Activated T-cell treated with anti-CD3 and anti-CD28 coated beads, Interleukin-2, amount 50 U/mL, for 24 hours (primary cell): ENCODE measurements around the gene ENKD1.

Experiments
- DNase-seq: peaks from one replicate; pipeline ENCODE4 v3.0.0-alpha.2; 2020
- H3K27ac Mint-ChIP-seq: 2 replicates; pipeline ENCODE4 v1.8.0; 2020; ENCODE audit warnings: mild to moderate bottlenecking, mixed read lengths
- H3K27me3 Mint-ChIP-seq: 2 replicates; pipeline ENCODE4 v1.8.0; 2020; ENCODE audit warnings: mixed read lengths
- H3K36me3 Mint-ChIP-seq: 2 replicates; pipeline ENCODE4 v1.8.0; 2020; ENCODE audit warnings: low read depth, mixed read lengths
- H3K4me1 Mint-ChIP-seq: 2 replicates; pipeline ENCODE4 v1.8.0; 2020; ENCODE audit warnings: low read depth, mixed read lengths
- H3K4me3 Mint-ChIP-seq: 2 replicates; pipeline ENCODE4 v1.8.0; 2020; ENCODE audit warnings: mild to moderate bottlenecking, moderate library complexity, mixed read lengths
- H3K9me3 Mint-ChIP-seq: 2 replicates; pipeline ENCODE4 v1.8.0; 2020; ENCODE audit warnings: mixed read lengths

ENKD1 gene

GRCh38 chr16:67662653-67663010, 3.9 kb downstream of the ENKD1 start:
- Mint-ChIP-seq H3K9me3 (no peaks in the 10 kb centered on the region), H3K4me3 (no peak overlapping the region), H3K27me3 (no peaks in the 10 kb centered on the region), H3K36me3 (peaks cover 47% of the 10 kb centered on the region), H3K4me1 (peaks cover 41% of the 10 kb centered on the region), H3K27ac (no peak overlapping the region)
- DNase-seq, result no peak

GRCh38 chr16:67661886-67662652, 4.5 kb downstream of the ENKD1 start:
- Mint-ChIP-seq H3K27ac (no peak overlapping the region), H3K36me3 (peaks cover 53% of the 10 kb centered on the region), H3K27me3 (no peaks in the 10 kb centered on the region), H3K4me3 (peak overlapping the region; percentile 92), H3K4me1 (peaks cover 37% of the 10 kb centered on the region), H3K9me3 (no peaks in the 10 kb centered on the region)
- no peak for DNase-seq

DNA sequence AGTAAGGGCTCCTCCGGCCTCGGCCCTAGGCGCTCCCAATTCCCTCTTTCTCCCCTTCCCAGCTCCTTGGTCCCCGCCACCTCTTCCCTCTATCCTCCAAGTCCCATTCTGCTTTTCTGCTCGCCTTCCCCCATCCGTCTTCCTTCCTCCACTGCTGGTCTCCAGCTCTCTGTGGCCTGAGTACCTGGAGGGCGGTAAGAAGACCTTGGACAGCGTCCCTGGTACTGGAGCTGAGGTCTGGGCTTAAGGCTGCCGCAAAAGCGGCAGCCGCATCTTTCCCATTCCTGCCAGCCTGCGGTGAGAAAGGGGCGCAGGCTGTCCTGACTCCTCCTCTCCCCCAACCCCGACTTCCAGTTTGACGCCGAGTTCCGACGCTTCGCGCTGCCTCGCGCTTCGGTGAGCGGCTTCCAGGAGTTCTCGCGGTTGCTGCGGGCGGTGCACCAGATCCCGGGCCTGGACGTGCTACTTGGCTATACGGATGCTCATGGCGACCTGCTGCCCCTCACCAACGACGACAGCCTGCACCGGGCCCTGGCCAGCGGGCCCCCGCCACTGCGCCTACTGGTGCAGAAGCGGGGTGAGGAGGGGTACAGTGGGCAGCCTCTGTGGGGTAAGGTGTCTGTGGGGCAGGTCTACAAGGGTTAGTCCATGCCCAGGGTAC, 5.3 kb downstream of the ENKD1 start:
- H3K36me3 Mint-ChIP-seq, result peaks cover 61% of the 10 kb centered on the region
- no peaks in the 10 kb centered on the region for H3K27me3 Mint-ChIP-seq
- H3K4me3 Mint-ChIP-seq, result peak overlapping the region; percentile 92
- H3K4me1 Mint-ChIP-seq, result peaks cover 36% of the 10 kb centered on the region
- no peak for DNase-seq
- H3K27ac Mint-ChIP-seq, result peak overlapping the region; percentile 88
- no peaks in the 10 kb centered on the region for H3K9me3 Mint-ChIP-seq

DNA sequence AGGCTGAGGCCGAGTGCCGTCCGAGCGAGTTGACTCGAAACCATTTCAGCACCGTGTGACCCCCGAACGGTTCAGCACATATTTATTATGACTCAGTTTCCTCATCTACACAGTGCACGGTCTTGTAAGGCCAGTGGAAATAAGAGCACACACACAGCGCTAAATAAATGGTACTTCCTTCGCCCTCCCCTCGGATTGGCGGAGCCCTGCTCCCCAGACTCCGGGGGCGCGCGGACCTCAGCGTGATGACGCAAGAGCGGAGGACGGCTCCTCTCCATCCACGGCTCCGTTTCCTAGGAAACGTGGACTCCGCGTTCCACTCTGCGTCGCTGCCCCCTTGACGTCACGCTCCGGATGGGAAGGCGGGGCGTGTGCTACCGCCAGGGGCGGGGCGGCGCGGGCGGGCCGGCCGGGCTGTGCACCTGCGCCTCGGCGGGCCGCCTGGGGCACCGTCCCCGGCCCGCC, 6.0 kb downstream of the ENKD1 start, which contains the start of gene PARD6A:
Gene PARD6A, plus strand, starts transcription at position 397 of the 465 bp plus-strand sequence. CDS start 79 bp downstream, outside the sequence.
- Mint-ChIP-seq H3K27me3 (no peaks in the 10 kb centered on the region), H3K36me3 (peaks cover 67% of the 10 kb centered on the region), H3K9me3 (no peaks in the 10 kb centered on the region), H3K4me3 (peak within 1 kb of the TSS; percentile 92), H3K4me1 (peaks cover 32% of the 10 kb centered on the region), H3K27ac (peak within 1 kb of the TSS; percentile 98)
- DNase-seq, result peak; percentile 94

DNA sequence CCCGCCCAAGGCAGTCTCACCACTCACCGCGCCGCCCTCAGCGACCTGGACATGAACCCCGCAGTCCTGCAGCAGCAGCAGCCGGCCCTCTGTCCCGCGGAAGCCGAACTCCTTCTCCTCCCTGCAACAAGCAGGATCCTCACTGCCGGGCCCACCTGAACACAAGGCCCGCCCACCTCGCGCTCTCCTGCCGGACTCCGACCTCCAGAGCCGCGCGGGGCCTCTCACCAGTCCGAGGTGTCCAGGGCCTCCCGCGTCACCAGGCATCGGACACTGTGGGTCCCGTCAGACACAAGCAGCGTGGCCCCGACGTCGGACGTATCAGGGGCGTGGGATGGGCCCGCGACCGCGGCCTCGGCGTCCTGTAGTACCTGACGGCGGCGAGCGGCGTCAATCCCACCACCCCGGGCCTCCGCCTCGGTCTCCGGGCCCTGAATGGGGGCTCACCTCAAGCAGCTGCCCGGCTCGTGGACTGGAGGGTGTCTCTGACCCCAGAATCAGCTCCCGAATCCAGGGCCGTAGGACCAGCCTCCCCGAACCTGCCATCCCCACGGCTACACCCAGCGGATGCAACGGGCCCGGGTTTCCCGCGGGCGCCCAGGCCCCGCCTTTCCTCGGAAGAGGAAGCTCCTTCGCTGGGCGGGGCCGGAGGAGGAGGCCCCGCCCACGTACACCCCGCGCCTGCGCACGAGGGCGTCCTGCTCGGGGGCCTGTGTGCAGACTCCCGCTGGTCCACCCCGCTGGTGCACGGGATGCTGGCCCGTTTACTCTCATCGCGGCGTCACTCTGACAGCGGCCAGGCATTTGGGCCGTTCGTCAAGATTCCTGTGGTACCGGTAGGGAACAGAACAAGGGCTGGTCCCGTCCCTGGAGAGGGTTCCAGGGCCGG, 6.6 kb downstream of the ENKD1 start, which contains the start of gene ACD:
Gene ACD, minus strand, starts transcription at position 586 of the 889 bp plus-strand sequence. Its CDS starts 40 bp downstream, at position 546.
- Mint-ChIP-seq H3K4me1 (peaks cover 29% of the 10 kb centered on the region), H3K36me3 (peaks cover 74% of the 10 kb centered on the region), H3K4me3 (peak within 1 kb of the TSS; percentile 92), H3K27me3 (no peaks in the 10 kb centered on the region), H3K9me3 (no peaks in the 10 kb centered on the region), H3K27ac (peak within 1 kb of the TSS; percentile 98)
- DNase-seq, result peak; percentile 96

DNA sequence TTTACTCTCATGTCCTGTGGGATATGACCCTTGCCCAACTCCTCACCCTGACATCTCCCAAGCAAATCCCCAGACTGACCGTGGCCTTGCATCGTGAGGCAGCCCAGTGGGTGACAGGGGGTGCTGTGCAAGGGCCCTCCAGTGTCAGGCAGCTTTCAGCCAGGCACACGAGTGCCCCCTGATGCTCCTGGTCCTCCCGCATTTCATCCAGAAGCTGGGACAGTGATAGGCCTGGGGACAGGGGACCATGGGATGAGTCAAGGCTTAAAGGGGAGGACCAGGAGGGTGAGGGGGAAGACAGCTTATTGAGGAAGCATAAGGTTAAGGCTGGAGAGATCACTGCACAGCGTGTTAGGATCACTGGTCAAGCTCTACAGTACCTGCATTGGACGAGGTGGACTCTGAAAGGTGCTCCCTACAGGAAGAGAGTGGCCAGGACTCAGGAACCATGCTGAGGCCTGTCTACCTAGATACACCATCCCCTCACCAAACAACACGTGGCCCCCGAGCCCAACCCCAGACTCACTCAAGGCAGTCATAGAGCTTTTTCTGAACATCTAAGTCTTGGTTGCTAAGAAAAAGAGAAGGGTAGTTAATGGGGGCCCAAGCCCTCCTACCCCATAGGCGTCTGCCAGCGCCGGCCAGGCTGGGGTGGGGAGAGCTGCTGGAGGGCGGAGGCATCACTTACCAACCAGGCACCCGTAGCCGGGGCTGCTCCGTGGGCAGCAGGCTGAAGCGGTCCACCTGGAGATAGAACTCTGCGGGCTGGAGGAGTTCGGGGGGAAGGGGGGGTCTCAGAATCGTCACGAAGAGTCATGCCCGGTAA, 7.5 kb downstream of the ENKD1 start:
- Mint-ChIP-seq H3K4me1 (peaks cover 29% of the 10 kb centered on the region), H3K9me3 (no peaks in the 10 kb centered on the region), H3K4me3 (peak overlapping the region; percentile 92), H3K27me3 (no peaks in the 10 kb centered on the region), H3K27ac (peak overlapping the region; percentile 98), H3K36me3 (peaks cover 75% of the 10 kb centered on the region)
- DNase-seq, result peak; percentile 55

DNA sequence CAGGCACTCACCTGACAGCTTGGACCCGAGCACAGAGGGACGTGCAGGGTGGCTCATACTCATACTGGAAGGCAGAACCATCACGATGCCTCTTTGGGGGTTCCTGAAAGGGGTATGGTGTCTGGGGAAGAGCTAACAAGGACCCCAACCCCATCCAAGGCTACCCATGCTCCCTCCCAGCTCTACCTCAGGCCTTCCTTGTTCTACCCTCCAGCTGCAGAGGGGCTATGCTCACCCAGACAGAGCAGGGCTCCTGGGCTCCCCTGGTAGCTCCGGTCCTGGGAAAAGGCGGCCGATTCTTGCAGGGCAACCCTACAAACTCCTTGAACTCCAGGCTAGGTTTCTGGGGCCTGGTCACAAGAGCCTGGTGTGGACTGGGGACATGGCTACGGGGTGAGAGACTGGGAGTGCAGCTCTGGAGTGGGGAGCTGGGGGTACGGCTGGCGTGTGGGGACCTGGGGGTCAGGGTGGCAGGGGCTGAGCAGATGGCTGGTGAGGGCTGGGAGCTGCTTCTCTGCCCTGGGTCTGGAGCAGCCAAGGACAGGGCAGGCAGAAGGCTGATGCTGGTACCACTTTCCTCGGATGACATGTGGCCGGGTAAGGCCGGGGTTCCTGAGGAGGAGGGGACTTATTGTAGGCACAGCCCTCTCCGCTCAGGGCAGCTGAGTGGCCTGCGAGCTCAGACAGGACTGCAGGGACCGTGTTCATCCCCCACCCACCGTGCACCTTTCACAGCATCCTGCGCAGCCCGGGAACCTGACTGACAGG, 8.6 kb downstream of the ENKD1 start:
- Mint-ChIP-seq H3K9me3 (no peaks in the 10 kb centered on the region), H3K27ac (peak overlapping the region; percentile 66), H3K4me1 (peaks cover 29% of the 10 kb centered on the region), H3K36me3 (peaks cover 75% of the 10 kb centered on the region), H3K4me3 (peak overlapping the region; percentile 92), H3K27me3 (no peaks in the 10 kb centered on the region)
- no peak for DNase-seq

DNA sequence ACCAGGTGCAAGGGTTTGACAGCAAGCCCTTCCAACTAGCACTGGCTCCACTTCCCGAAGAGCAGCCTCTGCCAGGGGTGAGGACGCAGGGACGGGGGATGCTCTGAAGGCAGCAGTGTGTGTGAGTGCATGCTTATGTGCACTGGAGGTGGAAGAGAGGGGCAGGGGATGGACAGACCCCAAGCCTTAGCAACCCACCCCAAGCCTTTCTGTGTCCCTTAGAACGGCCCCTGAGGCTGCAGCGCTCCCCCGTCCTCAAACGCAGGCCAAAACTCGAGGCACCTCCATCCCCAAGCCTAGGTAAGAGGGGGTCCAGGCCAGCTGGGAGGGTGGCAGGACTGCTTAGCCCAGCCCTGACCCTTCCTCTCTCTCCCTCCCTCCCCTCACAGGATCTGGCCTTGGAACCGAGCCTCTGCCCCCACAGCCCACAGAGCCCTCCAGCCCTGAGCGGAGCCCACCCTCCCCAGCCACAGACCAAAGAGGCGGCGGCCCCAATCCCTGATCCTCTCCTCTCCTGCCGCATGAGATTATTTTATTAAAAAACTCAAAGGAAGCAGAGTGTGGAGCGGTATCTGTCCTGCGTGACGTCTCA, 9.4 kb downstream of the ENKD1 start:
- Mint-ChIP-seq H3K4me1 (peaks cover 28% of the 10 kb centered on the region), H3K4me3 (no peak overlapping the region), H3K27ac (peak overlapping the region; percentile 68), H3K36me3 (peaks cover 78% of the 10 kb centered on the region), H3K27me3 (no peaks in the 10 kb centered on the region), H3K9me3 (no peaks in the 10 kb centered on the region)
- no peak for DNase-seq

DNA sequence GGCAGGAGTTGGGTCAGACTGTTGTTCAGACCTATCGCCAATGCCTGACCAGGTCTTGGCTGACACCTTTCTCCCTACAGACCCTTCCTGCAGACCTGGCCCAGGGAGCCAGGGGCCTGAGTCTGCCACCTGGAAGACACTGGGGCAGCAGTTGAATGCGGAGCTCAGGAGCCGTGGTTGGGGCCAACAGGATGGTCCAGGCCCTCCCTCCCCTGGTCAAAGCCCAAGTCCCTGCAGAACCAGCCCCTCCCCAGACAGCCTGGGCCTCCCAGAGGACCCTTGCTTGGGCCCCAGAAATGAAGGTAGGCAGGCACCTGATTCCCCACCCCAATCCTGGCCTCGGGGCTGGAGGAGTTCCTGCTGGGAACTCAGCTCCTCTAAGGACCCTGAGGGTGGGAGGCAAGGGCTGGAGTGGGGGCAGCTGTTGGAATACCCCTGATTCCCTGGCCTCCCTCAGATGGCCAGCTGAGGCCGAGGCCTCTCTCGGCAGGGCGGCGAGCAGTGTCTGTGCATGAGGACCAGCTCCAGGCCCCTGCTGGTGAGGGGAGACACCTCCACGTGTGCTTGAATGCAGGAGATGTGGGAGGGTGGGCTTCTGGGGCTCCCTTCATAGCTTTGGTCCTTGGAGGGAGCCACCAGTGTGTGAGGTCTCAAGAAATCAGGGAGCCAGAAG, 10.1 kb downstream of the ENKD1 start:
- no peak for DNase-seq
- peaks cover 80% of the 10 kb centered on the region for H3K36me3 Mint-ChIP-seq
- no peaks in the 10 kb centered on the region for H3K9me3 Mint-ChIP-seq
- peak overlapping the region; percentile 85 for H3K27ac Mint-ChIP-seq
- no peaks in the 10 kb centered on the region for H3K27me3 Mint-ChIP-seq
- no peak overlapping the region for H3K4me3 Mint-ChIP-seq
- peaks cover 24% of the 10 kb centered on the region for H3K4me1 Mint-ChIP-seq

GRCh38 chr16:67655363-67655762, 11.2 kb downstream of the ENKD1 start:
- no peaks in the 10 kb centered on the region for H3K27me3 Mint-ChIP-seq
- peaks cover 84% of the 10 kb centered on the region for H3K36me3 Mint-ChIP-seq

GRCh38 chr16:67654403-67654911, 12.1 kb downstream of the ENKD1 start:
- H3K27ac Mint-ChIP-seq, result peak overlapping the region; percentile 57

More at GRCh38 chr16:67655363-67655762, 11.2 kb downstream of the ENKD1 start:
- peaks cover 20% of the 10 kb centered on the region for H3K4me1 Mint-ChIP-seq
- H3K27ac Mint-ChIP-seq, result peak overlapping the region; percentile 85
- DNase-seq, result no peak
- no peaks in the 10 kb centered on the region for H3K9me3 Mint-ChIP-seq
- H3K4me3 Mint-ChIP-seq, result no peak overlapping the region

DNA sequence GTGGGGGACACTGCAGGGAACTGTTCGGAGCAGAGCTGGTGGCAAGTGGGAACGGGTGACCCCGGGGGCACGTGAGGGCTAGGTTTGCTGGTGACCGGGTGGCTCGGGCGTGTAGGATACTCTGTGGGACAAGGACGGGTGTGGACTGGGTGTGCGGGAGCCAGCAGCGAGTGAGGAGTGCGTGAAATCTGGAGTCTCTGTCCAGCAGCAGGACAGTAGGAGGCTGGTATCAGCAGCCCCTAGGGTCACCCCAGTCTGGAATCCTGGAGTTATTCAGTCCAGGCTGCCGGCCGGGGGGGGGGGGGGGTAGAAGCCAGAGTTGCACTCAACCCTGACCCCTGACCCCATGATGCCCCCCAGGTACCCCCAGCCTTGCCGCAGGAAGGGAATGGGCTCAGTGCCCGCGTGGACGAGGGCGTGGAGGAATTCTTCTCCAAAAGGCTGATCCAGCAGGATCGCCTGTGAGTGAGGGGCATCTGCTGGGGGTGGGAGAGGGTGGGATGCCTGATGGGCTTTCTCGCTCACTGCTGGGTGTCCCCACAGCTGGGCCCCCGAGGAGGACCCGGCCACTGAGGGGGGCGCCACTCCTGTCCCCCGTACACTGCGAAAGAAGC, 12.7 kb downstream of the ENKD1 start:
- Mint-ChIP-seq H3K36me3 (peaks cover 87% of the 10 kb centered on the region), H3K4me1 (peaks cover 21% of the 10 kb centered on the region), H3K9me3 (no peaks in the 10 kb centered on the region), H3K27ac (peak overlapping the region; percentile 73), H3K4me3 (no peak overlapping the region), H3K27me3 (no peaks in the 10 kb centered on the region)
- no peak for DNase-seq

More at GRCh38 chr16:67654403-67654911, 12.1 kb downstream of the ENKD1 start:
- no peak for DNase-seq
- Mint-ChIP-seq H3K36me3 (peaks cover 87% of the 10 kb centered on the region), H3K4me1 (peaks cover 25% of the 10 kb centered on the region), H3K9me3 (no peaks in the 10 kb centered on the region), H3K4me3 (no peak overlapping the region), H3K27me3 (no peaks in the 10 kb centered on the region)
